Activated CD4-positive, CD25-positive, alpha-beta regulatory T cell treated with anti-CD3 and anti-CD28 coated beads, Interleukin-2, amount 50 U/mL, for 16 hours (primary cell): ENCODE results near the gene MED20.

ENCODE experiments used
- DNase-seq: peaks from one replicate; pipeline ENCODE4 v3.0.0-alpha.2; 2020; ENCODE audit warnings: low read depth, low spot score

Gene MED20

GRCh38 chr6:41941280-41942066 is 20.5 kb upstream of the MED20 start, which contains the start of gene CCND3:
Gene CCND3 (minus strand): TSS chr6:41941808. CDS start chr6:41941649, 159 bp downstream.
- peak; percentile 68 for DNase-seq

- no peak for DNase-seq
Measured at GRCh38 chr6:41940759-41941279, 19.9 kb upstream of the MED20 start.

GRCh38 chr6:41939848-41940758 is 19.2 kb upstream of the MED20 start:
- no peak for DNase-seq

GRCh38 chr6:41939176-41939847 is 18.4 kb upstream of the MED20 start:
- no peak for DNase-seq

GRCh38 chr6:41938590-41939175 is 17.7 kb upstream of the MED20 start:
- no peak for DNase-seq

- DNase-seq: no peak
Measured at GRCh38 chr6:41937861-41938574, 17.1 kb upstream of the MED20 start.

GRCh38 chr6:41937472-41937860 is 16.5 kb upstream of the MED20 start:
- no peak for DNase-seq

- DNase-seq: no peak
Measured at GRCh38 chr6:41936073-41936837, 15.3 kb upstream of the MED20 start.

GRCh38 chr6:41935685-41936072 is 14.7 kb upstream of the MED20 start:
- DNase-seq: no peak

GRCh38 chr6:41935193-41935574 is 14.2 kb upstream of the MED20 start:
- no peak for DNase-seq

GRCh38 chr6:41934278-41935192 is 13.6 kb upstream of the MED20 start:
- no peak for DNase-seq

- DNase-seq: no peak
Measured at GRCh38 chr6:41932378-41932777, 11.4 kb upstream of the MED20 start.

- no peak for DNase-seq
Measured at GRCh38 chr6:41931792-41932191, 10.9 kb upstream of the MED20 start.

GRCh38 chr6:41929924-41930323 is 9.0 kb upstream of the MED20 start:
- DNase-seq: no peak

GRCh38 chr6:41927253-41927652 is 6.3 kb upstream of the MED20 start:
- no peak for DNase-seq

- DNase-seq: no peak
Measured at GRCh38 chr6:41922154-41922553, 1.2 kb upstream of the MED20 start.

GRCh38 chr6:41921712-41921998 is 716 bp upstream of the MED20 start:
- no peak for DNase-seq

- no peak for DNase-seq
Measured at GRCh38 chr6:41917528-41917927, 3.4 kb downstream of the MED20 start.

- no peak for DNase-seq
Measured at GRCh38 chr6:41914869-41915530, 5.9 kb downstream of the MED20 start.
